WERI-Rb-1 (cell line): Measurements from ENCODE around the gene EIF3I.

Experiments used
- DNase-seq: peaks from one replicate; pipeline ENCODE4 v3.0.0-alpha.2; 2020
- H3K27ac ChIP-seq: fragments of 250-450 bp; sonication (Bioruptor Pico); 2 replicates; pipeline ENCODE4 v1.5.1; 2020; ENCODE audit warnings: mild to moderate bottlenecking, moderate library complexity
- H3K27me3 ChIP-seq: fragments of 250-450 bp; sonication (Bioruptor Pico); 2 replicates; pipeline ENCODE4 v1.5.1; 2021; ENCODE audit warnings: mild to moderate bottlenecking, low read depth, moderate library complexity; ENCODE audit not compliant: insufficient read depth, severe bottlenecking
- H3K36me3 ChIP-seq: fragments of 250-450 bp; sonication (Bioruptor Pico); 2 replicates; pipeline ENCODE4 v1.5.1; 2020; ENCODE audit warnings: mild to moderate bottlenecking, moderate library complexity
- H3K4me3 ChIP-seq: 2 replicates; pipeline ENCODE4 v1.5.1; 2011; ENCODE audit warnings: low read depth, mild to moderate bottlenecking, control low read depth, low read length
- H3K9me3 ChIP-seq: fragments of 250-450 bp; sonication (Bioruptor Pico); 2 replicates; pipeline ENCODE4 v1.5.1; 2021; ENCODE audit warnings: mild to moderate bottlenecking, moderate library complexity; ENCODE audit not compliant: severe bottlenecking
- CTCF ChIP-seq: IDR thresholded peaks from 2 replicates; pipeline ENCODE4 v1.5.1; 2011; ENCODE audit warnings: low read depth, mild to moderate bottlenecking, control low read depth, inconsistent platforms, low read length

EIF3I gene

DNA sequence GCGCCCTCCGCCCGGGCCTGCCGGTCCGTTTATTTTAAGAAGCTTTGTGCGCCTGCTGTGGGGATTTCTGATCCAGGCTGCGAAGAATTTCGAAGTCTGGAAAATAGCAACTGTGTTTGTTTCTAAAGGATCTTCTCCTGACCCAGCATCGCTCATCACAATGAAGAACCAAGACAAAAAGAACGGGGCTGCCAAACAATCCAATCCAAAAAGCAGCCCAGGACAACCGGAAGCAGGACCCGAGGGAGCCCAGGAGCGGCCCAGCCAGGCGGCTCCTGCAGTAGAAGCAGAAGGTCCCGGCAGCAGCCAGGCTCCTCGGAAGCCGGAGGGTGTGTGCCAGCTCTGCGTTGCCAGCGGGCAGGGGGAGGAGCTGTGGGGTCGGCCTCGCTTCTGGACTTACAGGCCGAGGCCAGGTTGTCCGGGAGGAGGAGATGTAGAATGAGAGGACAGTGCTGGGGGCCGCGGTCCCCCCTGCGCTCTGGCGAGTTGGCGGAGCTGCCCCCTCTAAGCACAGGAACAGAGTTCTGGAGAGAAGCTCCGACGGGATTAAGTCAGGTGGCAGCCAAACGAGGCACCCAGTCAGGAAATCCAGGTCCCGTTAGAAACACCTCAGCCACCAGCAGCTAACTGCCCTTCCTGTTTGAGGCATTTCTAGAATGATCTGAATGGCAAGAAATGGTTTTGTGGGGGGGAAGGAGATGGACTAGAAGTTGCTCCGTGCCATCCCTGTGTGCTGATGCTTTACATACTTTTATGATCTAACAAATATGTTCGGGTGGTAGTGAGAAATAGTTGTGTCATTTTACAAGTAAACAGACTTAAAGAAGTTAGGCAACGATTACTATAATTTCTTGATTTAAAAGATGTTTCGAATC is 41.8 kb upstream of the EIF3I start:
- Histone ChIP-seq H3K36me3 (peaks cover 54% of the 10 kb centered on the region), H3K9me3 (no peaks in the 10 kb centered on the region), H3K4me3 (peak overlapping the region; percentile 82), H3K27ac (peak overlapping the region; percentile 93), H3K27me3 (no peaks in the 10 kb centered on the region)
- no peak for TF ChIP-seq CTCF
- peak; percentile 48 for DNase-seq

DNA sequence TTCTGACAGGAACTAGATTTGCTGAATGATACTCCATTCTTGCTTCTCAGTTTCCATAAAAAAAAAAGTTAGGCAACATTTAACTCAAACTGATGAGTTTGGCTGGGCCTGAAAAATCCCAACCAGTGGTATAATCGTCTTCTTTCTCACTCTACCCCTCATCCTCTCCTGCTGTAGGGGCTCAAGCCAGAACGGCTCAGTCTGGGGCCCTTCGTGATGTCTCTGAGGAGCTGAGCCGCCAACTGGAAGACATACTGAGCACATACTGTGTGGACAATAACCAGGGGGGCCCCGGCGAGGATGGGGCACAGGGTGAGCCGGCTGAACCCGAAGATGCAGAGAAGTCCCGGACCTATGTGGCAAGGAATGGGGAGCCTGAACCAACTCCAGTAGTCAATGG is 41.1 kb upstream of the EIF3I start:
- no peak for DNase-seq
- Histone ChIP-seq H3K9me3 (no peaks in the 10 kb centered on the region), H3K27ac (peak overlapping the region; percentile 30; the same call in 1 of the 2 replicates), H3K4me3 (peak overlapping the region; percentile 82), H3K27me3 (no peaks in the 10 kb centered on the region), H3K36me3 (peaks cover 60% of the 10 kb centered on the region)
- no peak for TF ChIP-seq CTCF

DNA sequence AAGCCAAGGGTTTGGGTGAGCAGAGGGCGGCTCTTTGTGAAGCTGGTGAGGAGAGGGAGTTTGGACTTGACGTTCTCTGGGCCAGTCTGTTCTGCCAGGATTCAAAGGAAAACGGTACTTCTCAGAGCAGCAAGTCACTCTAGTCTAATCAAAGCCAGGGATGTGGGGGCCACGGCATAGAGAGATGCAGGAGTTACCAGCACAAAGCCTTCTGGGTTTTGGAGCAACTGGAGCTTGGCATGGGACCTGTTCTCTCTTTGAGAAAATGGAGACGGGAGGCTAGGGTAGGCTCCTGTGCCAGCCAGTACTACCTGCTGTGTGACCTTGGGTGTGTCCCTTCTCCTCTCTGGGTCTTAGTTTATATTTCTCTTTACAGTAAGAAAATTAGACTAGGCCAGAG is 40.6 kb upstream of the EIF3I start:
- peaks cover 65% of the 10 kb centered on the region for H3K36me3 ChIP-seq
- DNase-seq: no peak
- no peak overlapping the region for H3K27ac ChIP-seq
- no peak overlapping the region for H3K4me3 ChIP-seq
- TF ChIP-seq CTCF: no peak
- H3K9me3 ChIP-seq: no peaks in the 10 kb centered on the region
- no peaks in the 10 kb centered on the region for H3K27me3 ChIP-seq

- DNase-seq: no peak
- Histone ChIP-seq H3K36me3 (peaks cover 70% of the 10 kb centered on the region), H3K27ac (no peak overlapping the region), H3K9me3 (no peaks in the 10 kb centered on the region), H3K4me3 (no peak overlapping the region), H3K27me3 (no peaks in the 10 kb centered on the region)
- TF ChIP-seq CTCF: no peak
Measured at GRCh38 chr1:32182060-32182459, 40.1 kb upstream of the EIF3I start.

DNA sequence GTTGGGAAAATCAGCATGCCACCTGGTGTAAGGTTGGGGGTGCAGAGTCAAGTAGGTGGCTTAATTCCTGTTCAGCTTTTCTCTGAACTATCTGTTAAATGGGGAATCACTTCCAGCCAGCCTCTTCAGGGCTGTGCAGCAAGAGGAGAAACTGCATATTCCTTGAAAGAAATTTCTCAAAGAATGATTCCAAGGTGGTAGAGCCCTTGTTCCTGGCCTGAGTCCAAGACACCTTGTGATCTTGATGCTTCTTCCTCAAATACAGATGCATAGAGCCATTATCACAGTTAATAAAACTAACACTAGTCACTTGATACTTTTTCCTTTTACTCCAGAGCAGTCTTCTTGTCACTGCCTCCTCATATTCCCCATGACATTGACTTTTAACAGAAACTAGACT is 37.6 kb upstream of the EIF3I start:
- Histone ChIP-seq H3K4me3 (no peak overlapping the region), H3K9me3 (no peaks in the 10 kb centered on the region), H3K27ac (no peak overlapping the region), H3K36me3 (peaks cover 96% of the 10 kb centered on the region), H3K27me3 (no peaks in the 10 kb centered on the region)
- DNase-seq: no peak
- no peak for TF ChIP-seq CTCF
